Suprapubic skin (tissue), 4 donors: ENCODE data around the gene SVIL. TPM values are rescaled to one million over a fixed set of nuclear protein-coding genes. Genes with fewer than 3 reads are reported as not detected.
"Not testable (repeated sequence)": the region's sequence is repeated elsewhere in the genome, so short reads cannot be mapped to it uniquely, and the experiment has no call there.

Source experiments
- DNase-seq, 2 donors: peaks; one replicate each; pipeline ENCODE4 v3.0.0-alpha.2; 2019; ENCODE audit warnings: low spot score in 2 of 2
- H3K27ac ChIP-seq: fragments of 200-600 bp; sonication (generic); one replicate; pipeline ENCODE4 v1.5.1; 2019
- H3K27me3 ChIP-seq: fragments of 200-600 bp; sonication (generic); one replicate; pipeline ENCODE4 v1.5.1; 2019
- H3K36me3 ChIP-seq: fragments of 200-600 bp; sonication (generic); one replicate; pipeline ENCODE4 v1.5.1; 2019
- H3K4me1 ChIP-seq: fragments of 200-600 bp; sonication (generic); one replicate; pipeline ENCODE4 v1.5.1; 2019
- H3K4me3 ChIP-seq: fragments of 200-600 bp; sonication (generic); one replicate; pipeline ENCODE4 v1.5.1; 2019; ENCODE audit warnings: mild to moderate bottlenecking
- H3K9me3 ChIP-seq: fragments of 200-600 bp; sonication (generic); one replicate; pipeline ENCODE4 v1.5.1; 2019
- CTCF ChIP-seq, 2 donors: fragments of 200-600 bp in 1 of 2; fragments of 450-650 bp in 1 of 2; sonication (generic) in 1 of 2; IDR thresholded peaks; one replicate each; pipeline ENCODE4 v1.5.1; 2016 to 2019; ENCODE audit warnings: antibody characterized with exemption in 2 of 2, mild to moderate bottlenecking in 1 of 2, moderate library complexity in 1 of 2
- EP300 ChIP-seq: sonication (generic); formaldehyde crosslinking; IDR thresholded peaks from one replicate; pipeline ENCODE4 v1.6.1; 2017; ENCODE audit warnings: antibody characterized with exemption
- POLR2A ChIP-seq, 2 donors: fragments of 450-650 bp; IDR thresholded peaks; one replicate each; pipeline ENCODE4 v1.6.1; 2017; ENCODE audit warnings: antibody characterized with exemption in 2 of 2, mild to moderate bottlenecking in 2 of 2, moderate library complexity in 2 of 2
- POLR2AphosphoS5 ChIP-seq, 3 donors: sonication (generic); formaldehyde crosslinking; IDR thresholded peaks; one replicate each; pipeline ENCODE4 v1.6.1; 2017; ENCODE audit warnings: antibody characterized with exemption in 3 of 3
- WGBS: methylation state at CpG from one replicate; pipeline ENCODE4 v1.1.5; 2018; 5-methylcytosine and 5-hydroxymethylcytosine counted together
- total RNA-seq, 4 donors: library from RNA; depleted of rRNA; stranded (reverse); fragments of >200 nt; gene quantifications; one replicate each; pipeline ENCODE4 v1.1.0, GENCODE V29; 2016

SVIL gene
- total RNA-seq, 4 donors from 2014 or later: 52.9 to 129 (median 72.1) TPM

GRCh38 chr10:29514306-29514705 lies 120.5 kb downstream of the SVIL start:
- 93% methylated on average over 9 of the region's 9 CpGs for WGBS

DNA sequence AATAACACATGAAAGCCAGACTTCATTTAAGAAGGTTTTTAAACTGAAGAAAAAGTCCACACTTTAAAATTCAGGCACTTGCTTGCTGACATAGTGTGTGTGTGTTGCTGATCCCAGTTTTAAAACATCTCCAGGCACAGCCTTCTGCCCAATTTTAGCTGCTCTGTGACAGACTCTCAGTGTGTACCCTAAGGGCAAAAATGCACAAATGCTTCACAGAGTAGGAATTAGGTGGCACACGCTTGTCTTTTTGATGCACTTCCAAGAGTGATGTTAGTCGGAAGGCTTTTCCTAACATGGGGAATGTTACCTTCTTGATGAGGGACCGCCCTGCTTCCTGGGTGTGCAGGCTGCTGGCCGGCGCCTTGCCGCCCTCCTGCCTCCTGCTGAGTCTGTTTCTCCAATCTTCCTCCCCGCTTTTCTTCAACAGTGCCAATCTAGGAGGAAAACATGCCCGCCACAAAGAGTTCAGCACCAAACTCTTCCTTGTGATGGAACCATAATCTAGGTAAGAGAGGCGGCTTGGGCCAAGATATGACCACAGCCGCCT lies 122.3 kb downstream of the SVIL start:
- 89% methylated on average over 10 of the region's 10 CpGs for WGBS
- peaks cover 44% of the 10 kb centered on the region for H3K36me3 ChIP-seq

More at GRCh38 chr10:29514306-29514705, 120.5 kb downstream of the SVIL start:
- H3K27me3 ChIP-seq: no peaks in the 10 kb centered on the region
- no peaks in the 10 kb centered on the region for H3K9me3 ChIP-seq
- H3K4me1 ChIP-seq: no peaks in the 10 kb centered on the region
- H3K27ac ChIP-seq: no peak overlapping the region
- H3K36me3 ChIP-seq: peaks cover 43% of the 10 kb centered on the region
- DNase-seq: no peak
- TF ChIP-seq POLR2AphosphoS5 (IDR thresholded peaks at IDR 0.05) (no peak), POLR2A (IDR thresholded peaks at IDR 0.05) (no peak), EP300 (no peak), CTCF (IDR thresholded peaks at IDR 0.05) (no peak)
- H3K4me3 ChIP-seq: no peak overlapping the region

GRCh38 chr10:29511806-29512205 lies 123.0 kb downstream of the SVIL start:
- 93% methylated on average over 5 of the region's 5 CpGs for WGBS

More for the DNA sequence above, 122.3 kb downstream of the SVIL start:
- DNase-seq: no peak
- Histone ChIP-seq H3K4me1 (no peaks in the 10 kb centered on the region), H3K4me3 (no peak overlapping the region), H3K27me3 (no peaks in the 10 kb centered on the region), H3K9me3 (no peaks in the 10 kb centered on the region), H3K27ac (no peak overlapping the region)
- TF ChIP-seq POLR2AphosphoS5 (IDR thresholded peaks at IDR 0.05) (no peak), CTCF (IDR thresholded peaks at IDR 0.05) (no peak), POLR2A (IDR thresholded peaks at IDR 0.05) (no peak), EP300 (no peak)

DNA sequence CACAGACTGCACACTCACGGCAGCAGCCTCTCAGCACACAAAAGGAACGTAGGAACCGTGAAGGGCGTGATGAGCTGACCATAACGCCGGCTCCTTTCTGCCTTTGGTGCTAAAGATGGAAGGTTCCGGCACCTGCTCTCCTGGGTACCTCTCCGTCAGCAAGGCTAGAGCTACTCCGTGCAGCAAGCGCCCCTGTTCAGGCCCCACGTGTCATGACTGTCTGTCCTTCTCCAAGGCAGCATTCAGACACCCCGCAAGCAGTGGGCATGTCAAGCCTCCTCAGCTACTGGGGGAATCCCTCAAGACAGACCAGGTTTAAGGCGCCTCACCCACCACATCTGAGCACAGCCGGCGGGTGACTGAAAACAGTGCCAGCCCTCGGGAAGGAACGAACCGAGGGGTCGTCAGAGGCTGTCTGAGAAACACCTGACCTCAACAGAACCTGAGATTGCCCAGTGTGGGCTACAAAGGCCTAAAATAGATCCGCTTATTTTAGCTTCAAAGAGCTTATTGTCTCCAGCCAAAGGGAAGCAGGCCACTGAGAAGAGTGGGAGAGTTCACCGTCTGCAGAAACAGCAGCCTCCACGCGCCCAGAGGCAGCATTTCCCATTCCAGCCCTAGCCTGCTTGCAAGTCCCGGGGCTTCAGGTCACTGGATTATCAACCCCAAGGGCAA lies 124.2 kb downstream of the SVIL start:
- 97% methylated on average over 12 of the region's 24 CpGs for whole genome bisulfite sequencing
- H3K27me3 ChIP-seq: not testable (repeated sequence)

More at GRCh38 chr10:29511806-29512205, 123.0 kb downstream of the SVIL start:
- H3K36me3 ChIP-seq: peaks cover 41% of the 10 kb centered on the region
- not testable (repeated sequence) for H3K4me3 ChIP-seq, H3K27me3 ChIP-seq, H3K4me1 ChIP-seq, H3K9me3 ChIP-seq, DNase-seq, H3K27ac ChIP-seq

GRCh38 chr10:29508554-29509244 lies 126.1 kb downstream of the SVIL start:
- no peaks in the 10 kb centered on the region for H3K9me3 ChIP-seq
- DNase-seq: no peak
- no peaks in the 10 kb centered on the region for H3K27me3 ChIP-seq
- no peak overlapping the region for H3K4me3 ChIP-seq
- H3K36me3 ChIP-seq: peaks cover 52% of the 10 kb centered on the region
- TF ChIP-seq POLR2AphosphoS5 (IDR thresholded peaks at IDR 0.05) (no peak), EP300 (no peak), CTCF (IDR thresholded peaks at IDR 0.05) (no peak), POLR2A (IDR thresholded peaks at IDR 0.05) (no peak)
- H3K27ac ChIP-seq: no peak overlapping the region
- WGBS: 89% methylated on average over 13 of the region's 13 CpGs
- H3K4me1 ChIP-seq: no peaks in the 10 kb centered on the region

More for the DNA sequence above, 124.2 kb downstream of the SVIL start:
- H3K27ac ChIP-seq, DNase-seq, H3K4me3 ChIP-seq, H3K4me1 ChIP-seq, H3K9me3 ChIP-seq: not testable (repeated sequence)
- H3K36me3 ChIP-seq: peaks cover 41% of the 10 kb centered on the region

DNA sequence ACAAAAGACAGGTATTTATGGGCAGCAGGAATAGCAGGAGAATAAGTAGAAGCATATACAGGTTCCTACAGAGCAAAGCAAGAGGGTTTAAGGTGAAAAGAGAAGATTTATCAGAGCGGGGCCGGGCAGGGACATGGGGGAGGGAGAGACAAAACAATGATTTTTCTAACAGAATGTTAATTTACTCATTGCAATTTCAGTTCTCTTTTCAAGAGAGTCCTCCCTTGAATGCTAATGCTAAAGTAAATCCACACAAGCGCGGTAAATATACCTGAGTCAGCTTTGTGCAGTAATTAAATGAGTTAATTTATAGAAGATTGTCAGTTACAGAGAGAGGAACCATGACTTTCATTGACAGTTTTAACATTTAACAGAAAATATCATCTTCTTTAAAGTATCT lies 127.0 kb downstream of the SVIL start:
- peaks cover 52% of the 10 kb centered on the region for H3K36me3 ChIP-seq
- WGBS: 97% methylated on average over 4 of the region's 4 CpGs

DNA sequence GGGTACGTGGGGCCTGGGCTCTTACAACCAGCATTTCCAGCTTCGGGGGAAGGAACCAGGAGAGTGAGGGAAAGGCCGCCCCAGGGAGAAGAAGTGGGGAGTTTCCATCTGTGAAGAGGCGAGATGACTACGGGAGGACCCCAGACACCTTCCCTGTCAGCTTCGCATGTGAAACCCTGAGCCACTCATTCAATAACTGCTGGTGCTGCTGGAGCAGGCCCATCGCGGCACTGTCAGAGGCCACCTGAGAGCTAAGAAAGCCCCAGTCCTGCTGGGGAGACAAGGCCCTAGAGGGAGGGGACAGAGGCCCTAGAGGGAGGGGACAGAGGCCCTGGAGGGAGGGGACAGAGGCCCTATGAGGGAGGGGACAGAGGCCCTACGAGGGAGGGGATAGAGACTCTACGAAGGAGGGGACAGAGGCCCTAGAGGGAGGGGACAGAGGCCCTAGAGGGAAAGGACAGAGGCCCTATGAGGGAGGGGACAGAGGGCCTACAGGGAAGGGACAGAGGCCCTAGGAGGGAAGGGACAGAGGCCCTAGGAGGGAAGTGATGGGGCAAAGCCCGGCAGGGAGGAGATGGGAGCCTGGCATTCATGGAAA lies 128.3 kb downstream of the SVIL start:
- H3K4me3 ChIP-seq, H3K9me3 ChIP-seq, H3K27me3 ChIP-seq, H3K27ac ChIP-seq, H3K4me1 ChIP-seq, DNase-seq: not testable (repeated sequence)
- peaks cover 39% of the 10 kb centered on the region for H3K36me3 ChIP-seq
- WGBS: 86% methylated on average over 8 of the region's 11 CpGs

More for the DNA sequence above, 127.0 kb downstream of the SVIL start:
- not testable (repeated sequence) for H3K9me3 ChIP-seq, H3K4me1 ChIP-seq, H3K27ac ChIP-seq, DNase-seq, H3K4me3 ChIP-seq, H3K27me3 ChIP-seq
